ENCODE results near the gene SRD5A3.
"Not testable (repeated sequence)": the region's sequence is repeated elsewhere in the genome, so short reads cannot be mapped to it uniquely, and the experiment has no call there.

DNA sequence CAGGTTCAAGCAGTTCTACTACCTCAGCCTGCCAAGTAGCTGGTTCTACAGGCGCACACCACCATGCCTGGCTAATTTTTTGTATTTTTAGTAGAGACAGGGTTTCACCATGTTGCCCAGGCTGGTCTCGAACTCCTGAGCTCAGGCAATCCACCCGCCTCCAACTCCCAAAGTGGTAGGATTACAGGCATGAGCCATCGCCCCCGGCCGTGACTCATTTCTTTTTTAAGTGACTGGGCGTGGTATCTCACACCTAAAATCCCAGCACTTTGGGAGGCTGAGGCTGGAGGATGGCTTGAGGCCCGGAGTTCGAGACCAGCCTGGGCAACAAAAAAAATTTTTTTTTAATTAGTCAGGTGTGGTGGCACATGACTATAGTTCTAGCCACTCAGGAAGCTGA lies 16.9 kb downstream of the SRD5A3 start:
- not testable (repeated sequence) for TF ChIP-seq POLR2AphosphoS5 (IDR thresholded peaks at IDR 0.05)
- TF ChIP-seq, protein P1, sequence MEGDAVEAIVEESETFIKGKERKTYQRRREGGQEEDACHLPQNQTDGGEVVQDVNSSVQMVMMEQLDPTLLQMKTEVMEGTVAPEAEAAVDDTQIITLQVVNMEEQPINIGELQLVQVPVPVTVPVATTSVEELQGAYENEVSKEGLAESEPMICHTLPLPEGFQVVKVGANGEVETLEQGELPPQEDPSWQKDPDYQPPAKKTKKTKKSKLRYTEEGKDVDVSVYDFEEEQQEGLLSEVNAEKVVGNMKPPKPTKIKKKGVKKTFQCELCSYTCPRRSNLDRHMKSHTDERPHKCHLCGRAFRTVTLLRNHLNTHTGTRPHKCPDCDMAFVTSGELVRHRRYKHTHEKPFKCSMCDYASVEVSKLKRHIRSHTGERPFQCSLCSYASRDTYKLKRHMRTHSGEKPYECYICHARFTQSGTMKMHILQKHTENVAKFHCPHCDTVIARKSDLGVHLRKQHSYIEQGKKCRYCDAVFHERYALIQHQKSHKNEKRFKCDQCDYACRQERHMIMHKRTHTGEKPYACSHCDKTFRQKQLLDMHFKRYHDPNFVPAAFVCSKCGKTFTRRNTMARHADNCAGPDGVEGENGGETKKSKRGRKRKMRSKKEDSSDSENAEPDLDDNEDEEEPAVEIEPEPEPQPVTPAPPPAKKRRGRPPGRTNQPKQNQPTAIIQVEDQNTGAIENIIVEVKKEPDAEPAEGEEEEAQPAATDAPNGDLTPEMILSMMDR (IDR thresholded peaks at IDR 0.05 in 8 of 11, conservative IDR thresholded peaks at IDR 0.05 in 3 of 11) = not testable (repeated sequence)

Data from spleen (tissue), 7 donors.